Measurements from ENCODE around the gene ZSCAN9. TPM values are rescaled to one million over a fixed set of nuclear protein-coding genes. Genes with fewer than 3 reads are reported as not detected.

Gene ZSCAN9
- total RNA-seq, 4 donors from 2014 or later = 3.7 to 6.5 (median 4.3) TPM

DNA sequence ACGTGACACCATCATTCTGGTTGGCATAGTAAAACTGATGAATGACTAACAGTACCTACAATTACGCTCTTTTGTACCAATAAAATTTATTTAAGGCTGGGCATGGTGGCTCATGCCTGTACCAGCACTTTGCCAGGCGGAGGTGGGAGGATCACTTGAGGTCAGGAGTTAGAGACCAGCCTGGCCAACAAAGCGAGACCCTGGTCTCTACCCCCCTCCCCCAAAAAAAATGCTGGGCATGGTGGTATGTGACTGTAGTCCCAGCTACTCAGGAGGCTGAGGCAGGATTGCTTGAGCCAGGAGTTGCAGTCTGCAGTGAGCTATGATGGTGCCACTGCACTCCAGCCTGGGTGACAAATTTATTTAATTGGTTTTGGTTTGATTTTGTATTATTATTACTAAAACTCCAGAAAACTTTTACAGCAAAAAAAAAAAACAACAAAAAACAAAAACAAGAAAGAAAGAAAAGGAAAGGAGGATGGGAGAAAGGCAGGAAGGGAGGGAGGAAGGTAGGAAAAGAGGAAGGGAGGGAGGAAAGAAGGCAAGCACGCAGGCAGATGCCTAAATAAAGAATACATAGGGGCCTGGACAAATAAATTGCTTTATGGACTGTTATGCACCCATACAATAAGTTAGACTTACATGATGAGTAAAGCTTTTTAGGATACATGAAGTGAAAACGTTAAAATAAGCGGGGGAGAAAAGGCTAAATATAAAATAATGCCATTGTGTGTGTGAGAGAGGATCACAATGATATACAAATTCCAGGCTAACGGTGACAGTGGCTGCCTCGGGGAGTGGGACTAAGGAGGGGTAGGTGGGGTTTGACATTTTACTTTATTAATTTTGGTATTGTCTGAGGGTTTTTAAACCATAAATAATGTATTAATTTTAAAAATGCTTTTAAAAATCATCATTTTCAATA is 682 bp upstream of the ZSCAN9 start:
- intact Hi-C loops (cut with DNase I; ENCODE audit: low total_unique reads) (loop anchor here (1.0 to 2.0 kb wide), 3 partner anchors 28 to 120 kb away; partner anchors contain the start of gene ZKSCAN4), in situ Hi-C loops (cut with MboI; ENCODE audit: low sequenced_read_pairs in 4 of 4) (no loop called here)
- DNase-seq = no peak
- Histone ChIP-seq H3K9me3 (no peaks in the 10 kb centered on the region), H3K27ac (peak overlapping the region; percentile 63 to 80 (median 71)), H3K4me3 (peak overlapping the region; percentile 66 to 88 (median 86)), H3K36me3 (peaks cover 0 to 18% of the 10 kb centered on the region in 2 donors), H3K27me3 (peaks cover 0 to 13% (median 7%) of the 10 kb centered on the region in 3 donors), H3K4me1 (peaks cover 13 to 18% of the 10 kb centered on the region in 2 donors)
- ATAC-seq = no peak
- TF ChIP-seq CTCF (IDR thresholded peaks at IDR 0.05 in 4 of 5, conservative IDR thresholded peaks at IDR 0.05 in 1 of 5) (no peak), POLR2A (IDR thresholded peaks at IDR 0.05) (no peak)

DNA sequence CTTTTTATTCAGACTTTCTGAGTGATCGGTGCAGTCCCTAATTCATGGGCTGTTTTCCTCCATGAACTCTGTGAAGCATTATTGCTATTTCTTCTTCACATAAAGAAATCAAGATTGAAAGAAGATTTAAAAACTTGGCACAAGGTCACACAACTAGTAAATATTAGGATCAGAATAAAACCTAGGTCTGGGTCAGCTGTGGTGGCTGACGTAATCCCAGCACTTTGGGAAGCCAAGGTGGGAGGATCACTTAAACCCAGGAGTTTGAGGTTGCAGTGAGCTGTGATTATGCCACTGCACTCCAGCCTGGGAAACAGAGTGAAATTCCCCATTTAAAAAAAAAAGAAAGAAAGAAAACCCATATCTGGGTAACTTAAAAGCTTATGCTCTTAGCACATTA is 1.4 kb downstream of the ZSCAN9 start:
- Histone ChIP-seq H3K27ac (no peak overlapping the region), H3K36me3 (peaks cover 3 to 38% of the 10 kb centered on the region in 2 donors), H3K4me3 (no peak overlapping the region), H3K9me3 (no peaks in the 10 kb centered on the region), H3K4me1 (peaks cover 13 to 16% of the 10 kb centered on the region in 2 donors), H3K27me3 (peaks cover 0 to 5% (median 0%) of the 10 kb centered on the region in 3 donors)
- intact Hi-C loops (cut with DNase I; ENCODE audit: low total_unique reads) = no loop called here
- TF ChIP-seq POLR2A (IDR thresholded peaks at IDR 0.05) = no peak
- no peak for TF ChIP-seq CTCF (IDR thresholded peaks at IDR 0.05 in 4 of 5, conservative IDR thresholded peaks at IDR 0.05 in 1 of 5)
- in situ Hi-C loops (cut with MboI; ENCODE audit: low sequenced_read_pairs in 4 of 4) = no loop called here
- no peak for DNase-seq
- no peak for ATAC-seq

GRCh38 chr6:28232785-28233184 is 7.7 kb downstream of the ZSCAN9 start:
- intact Hi-C loops (cut with DNase I; ENCODE audit: low total_unique reads) = no loop called here
- ATAC-seq (no peak), DNase-seq (no peak)
- Histone ChIP-seq H3K27me3 (no peaks in the 10 kb centered on the region), H3K27ac (no peak overlapping the region), H3K4me1 (no peaks in the 10 kb centered on the region), H3K4me3 (no peak overlapping the region), H3K9me3 (no peaks in the 10 kb centered on the region), H3K36me3 (peaks cover 5 to 69% of the 10 kb centered on the region in 2 donors)
- TF ChIP-seq POLR2A (IDR thresholded peaks at IDR 0.05) (no peak), CTCF (IDR thresholded peaks at IDR 0.05 in 4 of 5, conservative IDR thresholded peaks at IDR 0.05 in 1 of 5) (no peak)
- in situ Hi-C loops (cut with MboI; ENCODE audit: low sequenced_read_pairs in 4 of 4) = no loop called here

- no peak for DNase-seq
- H3K4me1 ChIP-seq = no peaks in the 10 kb centered on the region
- no peak for TF ChIP-seq CTCF (IDR thresholded peaks at IDR 0.05 in 4 of 5, conservative IDR thresholded peaks at IDR 0.05 in 1 of 5)
- TF ChIP-seq POLR2A (IDR thresholded peaks at IDR 0.05) = no peak
- in situ Hi-C loops (cut with MboI; ENCODE audit: low sequenced_read_pairs in 4 of 4) (no loop called here), intact Hi-C loops (cut with DNase I; ENCODE audit: low total_unique reads) (no loop called here)
- no peak overlapping the region for H3K4me3 ChIP-seq
- peaks cover 4 to 37% of the 10 kb centered on the region in 2 donors for H3K36me3 ChIP-seq
- ATAC-seq = no peak
- no peak overlapping the region for H3K27ac ChIP-seq
- H3K9me3 ChIP-seq = no peaks in the 10 kb centered on the region
- H3K27me3 ChIP-seq = no peaks in the 10 kb centered on the region
These were observed 10.9 kb downstream of the ZSCAN9 start for GRCh38 chr6:28235912-28236452.

Data from gastrocnemius medialis (tissue), 4 donors.